Panc1 (cell line): ENCODE data around the gene GDF11. TPM values are rescaled to one million over a fixed set of nuclear protein-coding genes. Genes with fewer than 3 reads are reported as not detected.

Experiments used
- ATAC-seq: fragments of 200-7000 bp; cut with Tn5 transposase; 2 replicates; pipeline ENCODE4 v1.9.1; 2020; ENCODE audit warnings: mild to moderate bottlenecking, moderate library complexity
- BruUV-seq: library from RNA; stranded (reverse); fragments of 400-500 nt; replicated peaks from 2 replicates; lab custom pipeline; 2021; lab: Mats Ljungman, UMichigan
- CTCF ChIA-PET: fragments of 300-600 bp; sonication (Branson Sonifier 250); formaldehyde crosslinking; loops from one replicate; lab custom pipeline; 2022; ENCODE audit warnings: antibody characterized with exemption; lab: Charles Lee
- POLR2A ChIA-PET: fragments of 300-600 bp; sonication (Branson Sonifier 250); formaldehyde crosslinking; loops from one replicate; lab custom pipeline; 2022; ENCODE audit warnings: antibody characterized with exemption; lab: Charles Lee
- DNase-seq: peaks from one replicate; pipeline ENCODE4 v3.0.0-alpha.2; 2010; ENCODE audit warnings: low read depth, low spot score
- H3K27ac ChIP-seq: 2 replicates; pipeline ENCODE4 v1.5.1; 2011; ENCODE audit warnings: mild to moderate bottlenecking, low read length, inconsistent platforms
- H3K27me3 ChIP-seq: fragments of 200-500 bp; sonication (Bioruptor generic); 2 replicates; pipeline ENCODE4 v1.6.0; 2014; ENCODE audit warnings: low read length, inconsistent platforms; ENCODE audit not compliant: control insufficient read depth, insufficient read depth
- H3K36me3 ChIP-seq: fragments of 200-500 bp; sonication (Bioruptor generic); 2 replicates; pipeline ENCODE4 v1.5.1; 2014; ENCODE audit warnings: inconsistent platforms, mild to moderate bottlenecking, low read length, moderate library complexity; ENCODE audit not compliant: control insufficient read depth, insufficient read depth
- H3K4me1 ChIP-seq: 2 replicates; pipeline ENCODE4 v1.5.1; 2011; ENCODE audit warnings: inconsistent platforms, mild to moderate bottlenecking, low read length, moderate library complexity; ENCODE audit not compliant: control insufficient read depth, insufficient read depth
- H3K4me3 ChIP-seq, 2 experiments: 2 replicates each; pipeline ENCODE4 v1.5.1; 2011 to 2012; ENCODE audit warnings: low read depth in 2 of 2, low read length in 2 of 2, mild to moderate bottlenecking in 2 of 2, inconsistent platforms in 1 of 2, moderate library complexity in 1 of 2
- H3K9me3 ChIP-seq: fragments of 200-500 bp; sonication (Bioruptor generic); 2 replicates; pipeline ENCODE4 v1.5.1; 2014; ENCODE audit warnings: low read depth, mild to moderate bottlenecking, inconsistent platforms, low read length, moderate library complexity; ENCODE audit not compliant: control insufficient read depth, insufficient read depth
- CTCF ChIP-seq: fragments of 450-650 bp; IDR thresholded peaks from 2 replicates; pipeline ENCODE4 v1.5.1; 2017; ENCODE audit warnings: mild to moderate bottlenecking
- POLR2AphosphoS5 ChIP-seq: IDR thresholded peaks from 2 replicates; pipeline ENCODE4 v1.6.1; 2012; ENCODE audit warnings: mild to moderate bottlenecking, low read depth, low read length, moderate library complexity
- REST ChIP-seq, 2 experiments: IDR thresholded peaks; 2 replicates each; pipeline ENCODE4 v1.6.1; 2011 to 2012; ENCODE audit warnings: low read depth in 2 of 2, control low read depth in 1 of 2, low read length in 1 of 2, mild to moderate bottlenecking in 1 of 2, moderate library complexity in 1 of 2; ENCODE audit not compliant: insufficient read depth in 1 of 2
- SIN3A ChIP-seq: IDR thresholded peaks from 2 replicates; pipeline ENCODE4 v1.6.1; 2012; ENCODE audit warnings: low read depth, mild to moderate bottlenecking, low read length, moderate library complexity, borderline replicate concordance; ENCODE audit not compliant: insufficient read depth
- TCF7L2 ChIP-seq: IDR thresholded peaks from 2 replicates; pipeline ENCODE4 v1.6.1; 2011; ENCODE audit warnings: mild to moderate bottlenecking, low read depth, low read length, inconsistent platforms
- in situ Hi-C: cut with HindIII; loops from 2 replicates; pipeline ENCODE4 v1.10.0; 2016; ENCODE audit warnings: low sequenced_read_pairs, low pct_unique_long_range_greater_than_20kb
- intact Hi-C: fragments of 100-400 bp; cut with micrococcal nuclease; formaldehyde crosslinking; loops from one replicate; pipeline ENCODE4 v1.10.0; 2022; ENCODE audit not compliant: unreplicated experiment
- total RNA-seq: library from RNA; stranded (reverse); gene quantifications from one replicate; pipeline ENCODE4 v1.2.1, GENCODE V29; 2021; ENCODE audit not compliant: unreplicated experiment

GDF11 gene
- total RNA-seq, 1 experiment from 2014 or later = 11.8 TPM

DNA sequence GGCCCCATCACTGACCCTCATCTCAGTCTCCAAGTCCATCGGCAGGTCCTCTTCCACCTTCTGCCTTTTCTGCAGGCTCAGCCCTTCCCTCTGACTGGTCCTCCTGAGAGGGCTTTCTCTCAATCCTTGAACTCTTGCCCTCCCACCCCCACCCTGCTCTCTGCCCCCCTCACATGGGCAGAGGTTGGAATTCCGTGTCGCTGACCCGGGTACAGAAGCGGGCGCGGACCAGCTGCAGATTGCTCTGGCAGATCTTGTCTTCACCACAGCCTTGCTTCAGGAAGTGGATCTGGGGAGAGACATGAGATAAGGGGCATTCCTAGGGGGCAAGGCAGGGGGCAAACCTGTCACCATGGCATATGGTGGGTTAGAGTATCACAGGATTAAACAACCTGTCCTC lies 47.6 kb upstream of the GDF11 start:
- TF ChIP-seq POLR2AphosphoS5 = no peak
- no peak for TF ChIP-seq TCF7L2
- no peak for TF ChIP-seq REST (IDR thresholded peaks at IDR 0.05; ENCODE audit: insufficient read depth in 1 of 2, low read depth in 2 of 2, low read length in 1 of 2)
- no peak for TF ChIP-seq CTCF
- TF ChIP-seq SIN3A = no peak
- in situ Hi-C loops = no loop called here
- POLR2A ChIA-PET = no interaction called here

GRCh38 chr12:55696141-55696540 lies 46.8 kb upstream of the GDF11 start:
- no peaks in the 10 kb centered on the region for H3K4me1 ChIP-seq
- no peaks in the 10 kb centered on the region for H3K36me3 ChIP-seq
- no peak for ATAC-seq
- no peaks in the 10 kb centered on the region for H3K27me3 ChIP-seq
- intact Hi-C loops (no loop called here), in situ Hi-C loops (no loop called here)
- no peak overlapping the region for H3K4me3 ChIP-seq
- ChIA-PET CTCF (interaction anchor here (0.7 to 1.8 kb wide), 3 partner anchors 15 to 726 kb away, joined by 3 to 11 read pairs (median 3); partner anchors contain the start of gene RDH5), POLR2A (no interaction called here)
- TF ChIP-seq CTCF (no peak), POLR2AphosphoS5 (no peak), TCF7L2 (no peak), REST (IDR thresholded peaks at IDR 0.05; ENCODE audit: insufficient read depth in 1 of 2, low read depth in 2 of 2, low read length in 1 of 2) (no peak), SIN3A (no peak)
- no peak overlapping the region for H3K27ac ChIP-seq
- BruUV-seq = no TSS peak
- DNase-seq = no peak
- H3K9me3 ChIP-seq = no peaks in the 10 kb centered on the region

More for the DNA sequence above, 47.6 kb upstream of the GDF11 start:
- H3K4me3 ChIP-seq = no peak overlapping the region
- no TSS peak for BruUV-seq
- DNase-seq (no peak), ATAC-seq (no peak)
- H3K4me1 ChIP-seq = no peaks in the 10 kb centered on the region
- CTCF ChIA-PET = interaction anchor here (1.8 kb wide), 1 partner anchor 14 kb away, joined by 11 read pairs; a partner anchor contains a TSS
- intact Hi-C loops = no loop called here
- H3K9me3 ChIP-seq = no peaks in the 10 kb centered on the region
- H3K27ac ChIP-seq = no peak overlapping the region
- no peaks in the 10 kb centered on the region for H3K36me3 ChIP-seq
- H3K27me3 ChIP-seq = no peaks in the 10 kb centered on the region
